GM20431 (cell line): ENCODE data around the gene PITX3.
"Not testable (repeated sequence)": the region's sequence is repeated elsewhere in the genome, so short reads cannot be mapped to it uniquely, and the experiment has no call there.

Experiments
- in situ Hi-C: fragments of 300-500 bp; cut with MseI, MboI; formaldehyde crosslinking; loops from one replicate; pipeline ENCODE4 v1.15.0; 2020; ENCODE audit warnings: low sequenced_read_pairs; ENCODE audit not compliant: unreplicated experiment

PITX3 gene

GRCh38 chr10:102188941-102189898 lies 52.1 kb downstream of the PITX3 start:
- in situ Hi-C loops, result not testable (repeated sequence)

DNA sequence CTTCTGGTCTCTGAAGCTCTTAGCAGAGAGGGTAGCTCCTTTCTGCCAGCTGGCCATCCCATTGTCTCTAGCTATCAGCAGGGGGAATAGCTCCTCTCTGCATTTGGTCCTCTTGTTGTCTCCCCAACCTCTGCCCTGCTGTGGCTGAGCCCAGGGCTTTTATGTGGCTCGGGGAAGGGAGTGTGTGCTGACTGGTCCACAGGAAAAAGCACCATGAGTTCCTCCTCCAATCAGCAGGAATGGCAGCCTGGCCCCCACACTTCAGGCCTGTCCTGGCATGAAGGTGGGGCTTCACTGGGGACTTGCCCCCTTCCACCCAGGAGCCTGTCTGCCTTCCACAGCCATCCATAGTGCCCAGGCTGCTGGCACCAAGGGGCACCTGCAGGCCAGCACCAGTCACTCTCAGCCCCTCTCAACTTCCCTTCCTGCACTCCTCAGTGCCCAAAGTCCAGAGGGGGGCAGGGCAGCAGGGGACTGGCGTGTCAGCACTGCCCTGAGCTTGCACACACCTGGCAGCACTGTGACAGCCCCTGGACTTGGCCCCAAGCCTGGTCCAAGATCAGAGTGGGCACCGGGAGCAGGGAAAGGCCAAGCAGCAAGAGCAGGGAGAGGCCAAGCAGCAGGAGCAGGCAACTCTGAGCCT lies 52.9 kb downstream of the PITX3 start:
- in situ Hi-C loops, result no loop called here

DNA sequence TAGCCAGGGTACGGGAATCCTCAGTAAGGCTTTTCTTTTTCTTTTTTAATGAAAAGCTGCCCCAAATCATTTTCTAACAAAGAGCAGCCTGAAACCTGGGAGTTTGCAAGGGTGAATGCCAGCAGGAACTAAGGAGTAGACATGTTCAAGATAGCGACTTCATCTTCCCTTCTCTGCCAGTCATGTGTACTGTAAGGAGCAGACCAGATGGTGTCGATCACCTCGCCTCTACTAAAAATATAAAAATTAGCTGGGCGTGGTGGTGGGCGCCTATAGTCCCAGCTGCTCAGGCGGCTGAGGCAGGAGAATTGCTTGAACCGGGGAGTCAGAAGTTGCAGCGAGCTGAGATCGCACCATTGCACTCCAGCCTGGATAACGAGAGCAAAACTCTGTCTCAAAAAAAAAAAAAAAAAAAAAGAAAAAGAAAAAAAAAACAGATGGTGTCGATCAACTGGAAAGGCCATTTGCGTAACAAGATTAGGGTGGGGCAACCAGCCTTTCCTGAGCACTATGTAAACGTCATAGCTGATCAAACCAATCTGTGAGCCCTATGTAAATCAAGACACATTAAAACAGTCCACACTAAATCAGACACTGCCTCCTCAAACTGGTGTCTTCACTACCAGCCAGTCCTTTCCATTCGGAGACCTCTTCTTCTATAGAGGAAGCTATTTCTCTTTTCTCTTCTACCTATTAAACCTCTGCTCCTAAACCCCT lies 55.3 kb downstream of the PITX3 start:
- in situ Hi-C loops, result no loop called here

DNA sequence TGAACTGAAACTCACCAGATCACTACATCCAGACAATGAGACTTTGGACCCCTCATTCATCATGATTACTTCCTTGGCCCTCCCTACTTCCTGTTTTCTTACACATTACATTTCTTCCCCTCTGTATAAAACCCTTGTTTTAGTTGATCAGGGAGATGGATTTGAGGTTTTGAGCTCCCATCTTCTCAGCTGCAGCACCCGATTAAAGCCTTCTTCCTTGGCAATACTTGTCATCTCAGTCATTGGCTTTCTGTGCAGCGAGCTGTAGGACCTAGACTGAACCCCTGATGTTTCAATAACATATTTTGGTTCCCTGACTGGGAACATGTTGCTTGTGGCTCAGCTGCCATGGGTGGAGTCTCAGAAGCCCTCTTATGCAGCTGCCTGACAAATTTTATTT lies 56.0 kb downstream of the PITX3 start:
- in situ Hi-C loops, result no loop called here

DNA sequence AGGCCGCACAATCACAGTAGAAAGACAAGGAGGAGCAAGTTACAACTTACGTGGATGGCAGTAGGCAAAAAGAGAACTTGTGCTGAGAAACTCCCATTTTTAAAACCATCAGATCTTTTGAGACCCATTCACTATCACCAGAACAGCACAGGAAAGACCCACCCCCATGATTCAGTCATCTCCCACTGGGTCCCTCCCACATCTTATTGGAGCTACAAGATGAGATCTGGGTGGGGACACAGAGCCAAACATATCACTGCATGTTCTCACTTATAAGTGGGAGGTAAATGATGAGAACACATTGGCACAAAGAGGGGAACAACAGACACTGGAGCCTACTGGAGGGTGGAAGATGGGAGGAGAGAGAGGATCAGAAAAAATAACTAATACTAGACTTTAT lies 56.7 kb downstream of the PITX3 start:
- in situ Hi-C loops, result no loop called here
